ENCODE results near the gene MIDN. TPM values are rescaled to one million over a fixed set of nuclear protein-coding genes. Genes with fewer than 3 reads are reported as not detected.
"Not testable (repeated sequence)": the region's sequence is repeated elsewhere in the genome, so short reads cannot be mapped to it uniquely, and the experiment has no call there.

MIDN gene
- total RNA-seq (10 to 100 TPM; 39.8 to 45.3 TPM), polyA plus RNA-seq (14.6 TPM)

GRCh38 chr19:1248139-1248785 is at the start of gene MIDN:
MIDN (plus strand) TSS chr19:1248583; CDS start chr19:1250297, 1,714 bp downstream.
- POLR2A ChIA-PET = interaction anchor here (0.6 to 2.2 kb wide), 5 partner anchors 13 to 170 kb away, joined by 3 to 22 read pairs (median 3); partner anchors contain the start of gene CIRBP
- H3K27me3 Mint-ChIP-seq = peaks cover 0 to 6% of the 10 kb centered on the region in 2 donors
- DNase-seq = peak; percentile 66 to 86 (median 77)

GRCh38 chr19:1199531-1199930 is 48.9 kb upstream of the MIDN start:
- Mint-ChIP-seq H3K9me3 (no peaks in the 10 kb centered on the region), H3K27me3 (no peaks in the 10 kb centered on the region), H3K36me3 (no peaks in the 10 kb centered on the region), H3K27ac (no peak overlapping the region), H3K4me1 (peaks cover 12 to 14% (median 13%) of the 10 kb centered on the region in 3 donors), H3K4me3 (no peak overlapping the region)
- no peak for DNase-seq
- Histone ChIP-seq H3K27ac (ENCODE audit: low read depth, low read length) (no peak overlapping the region), H3K36me3 (ENCODE audit: insufficient read depth, low read length) (no peaks in the 10 kb centered on the region), H3K4me3 (ENCODE audit: low read length) (no peak overlapping the region), H3K27me3 (ENCODE audit: insufficient read depth, low read length, poor library complexity, severe bottlenecking) (no peaks in the 10 kb centered on the region), H3K9me3 (ENCODE audit: low read length) (no peaks in the 10 kb centered on the region), H3K4me1 (ENCODE audit: insufficient read depth, low read length) (peaks cover 17% of the 10 kb centered on the region)
- ChIA-PET CTCF (interaction anchor here (0.6 to 2.9 kb wide), 4 partner anchors 13 to 135 kb away, joined by 3 to 13 read pairs (median 4); no protein-coding TSS in a partner anchor), POLR2A (interaction anchor here (1.3 kb wide), 1 partner anchor 93 kb away, joined by 3 read pairs; no protein-coding TSS in a partner anchor)

More at GRCh38 chr19:1248139-1248785, at the start of gene MIDN:
- Histone ChIP-seq H3K27me3 (ENCODE audit: insufficient read depth, low read length, poor library complexity, severe bottlenecking) (no peaks in the 10 kb centered on the region), H3K27ac (ENCODE audit: low read depth, low read length) (peak within 1 kb of the TSS; percentile 84), H3K9me3 (ENCODE audit: low read length) (no peaks in the 10 kb centered on the region), H3K4me3 (ENCODE audit: low read length) (peak within 1 kb of the TSS; percentile 65), H3K36me3 (ENCODE audit: insufficient read depth, low read length) (no peaks in the 10 kb centered on the region), H3K4me1 (ENCODE audit: insufficient read depth, low read length) (peaks cover 32% of the 10 kb centered on the region)
- CTCF ChIA-PET = interaction anchor here (1.0 kb wide), 2 partner anchors 18 to 21 kb away, joined by 4 to 8 read pairs; partner anchors contain the start of gene CIRBP
- H3K4me3 Mint-ChIP-seq = peak within 1 kb of the TSS; percentile 72 to 100 (median 73)
- peaks cover 4 to 17% (median 6%) of the 10 kb centered on the region in 3 donors for H3K4me1 Mint-ChIP-seq
- peaks cover 0 to 17% (median 0%) of the 10 kb centered on the region in 3 donors for H3K36me3 Mint-ChIP-seq
- no peaks in the 10 kb centered on the region for H3K9me3 Mint-ChIP-seq
- peak within 1 kb of the TSS; percentile 54 to 100 (median 79) for H3K27ac Mint-ChIP-seq

- POLR2A ChIA-PET = interaction anchor here (0.6 kb wide), 1 partner anchor 68 kb away, joined by 3 read pairs; no protein-coding TSS in a partner anchor
- DNase-seq; H3K4me3 ChIP-seq (ENCODE audit: low read length); H3K27me3 Mint-ChIP-seq; H3K4me3 Mint-ChIP-seq; H3K27me3 ChIP-seq (ENCODE audit: insufficient read depth, low read length, poor library complexity, severe bottlenecking); H3K27ac ChIP-seq (ENCODE audit: low read depth, low read length); H3K36me3 ChIP-seq (ENCODE audit: insufficient read depth, low read length); H3K9me3 ChIP-seq (ENCODE audit: low read length); H3K36me3 Mint-ChIP-seq; H3K9me3 Mint-ChIP-seq: not testable (repeated sequence)
- peaks cover 12 to 18% (median 13%) of the 10 kb centered on the region in 3 donors for H3K4me1 Mint-ChIP-seq
- CTCF ChIA-PET = interaction anchor here (1.2 to 2.9 kb wide), 3 partner anchors 19 to 136 kb away, joined by 3 to 13 read pairs (median 6); no protein-coding TSS in a partner anchor
- peak overlapping the region in 1 of 8 donors; percentile 69 for H3K27ac Mint-ChIP-seq
- H3K4me1 ChIP-seq (ENCODE audit: insufficient read depth, low read length) = peaks cover 24% of the 10 kb centered on the region
These were observed 47.8 kb upstream of the MIDN start for GRCh38 chr19:1200614-1201013.

GRCh38 chr19:1205114-1206099 is 43.0 kb upstream of the MIDN start, which contains the start of gene STK11:
STK11 (plus strand) TSS chr19:1205778; CDS start chr19:1206914, 1,136 bp downstream.
- H3K27ac ChIP-seq (ENCODE audit: low read depth, low read length) = peak within 1 kb of the TSS; percentile 67
- H3K9me3 Mint-ChIP-seq = no peaks in the 10 kb centered on the region
- peak; percentile 99 to 100 (median 99) for DNase-seq
- H3K4me1 Mint-ChIP-seq = peaks cover 17 to 42% (median 25%) of the 10 kb centered on the region in 3 donors
- POLR2A ChIA-PET = interaction anchor here (0.6 kb wide), 1 partner anchor 168 kb away, joined by 3 read pairs; no protein-coding TSS in a partner anchor
- no peaks in the 10 kb centered on the region for H3K27me3 ChIP-seq (ENCODE audit: insufficient read depth, low read length, poor library complexity, severe bottlenecking)
- H3K36me3 ChIP-seq (ENCODE audit: insufficient read depth, low read length) = no peaks in the 10 kb centered on the region
- no peaks in the 10 kb centered on the region for H3K9me3 ChIP-seq (ENCODE audit: low read length)
- CTCF ChIA-PET = no interaction called here
- H3K27ac Mint-ChIP-seq = peak within 1 kb of the TSS; percentile 79 to 98 (median 92)
- peaks cover 40% of the 10 kb centered on the region for H3K4me1 ChIP-seq (ENCODE audit: insufficient read depth, low read length)
- H3K27me3 Mint-ChIP-seq = no peaks in the 10 kb centered on the region
- H3K4me3 Mint-ChIP-seq = peak within 1 kb of the TSS; percentile 92 to 98 (median 95)
- peak within 1 kb of the TSS; percentile 90 for H3K4me3 ChIP-seq (ENCODE audit: low read length)
- H3K36me3 Mint-ChIP-seq = peaks cover 0 to 19% (median 0%) of the 10 kb centered on the region in 3 donors

- H3K9me3 Mint-ChIP-seq = no peaks in the 10 kb centered on the region
- no peak for DNase-seq
- no peaks in the 10 kb centered on the region for H3K27me3 Mint-ChIP-seq
- ChIA-PET POLR2A (interaction anchor here (0.6 to 1.0 kb wide), 3 partner anchors 116 to 570 kb away, joined by 3 to 12 read pairs (median 6); no protein-coding TSS in a partner anchor), CTCF (no interaction called here)
- H3K27ac Mint-ChIP-seq = peak overlapping the region; percentile 79 to 98 (median 92)
- peaks cover 40% of the 10 kb centered on the region for H3K4me1 ChIP-seq (ENCODE audit: insufficient read depth, low read length)
- H3K4me1 Mint-ChIP-seq = peaks cover 17 to 47% (median 27%) of the 10 kb centered on the region in 3 donors
- H3K9me3 ChIP-seq (ENCODE audit: low read length) = no peaks in the 10 kb centered on the region
- H3K27ac ChIP-seq (ENCODE audit: low read depth, low read length) = peak overlapping the region; percentile 67
- peak overlapping the region; percentile 92 to 98 (median 95) for H3K4me3 Mint-ChIP-seq
- H3K4me3 ChIP-seq (ENCODE audit: low read length) = peak overlapping the region; percentile 90
- H3K36me3 ChIP-seq (ENCODE audit: insufficient read depth, low read length) = no peaks in the 10 kb centered on the region
- peaks cover 0 to 22% (median 0%) of the 10 kb centered on the region in 3 donors for H3K36me3 Mint-ChIP-seq
- H3K27me3 ChIP-seq (ENCODE audit: insufficient read depth, low read length, poor library complexity, severe bottlenecking) = no peaks in the 10 kb centered on the region
These were observed 42.1 kb upstream of the MIDN start for GRCh38 chr19:1206150-1206863.

- H3K4me3 ChIP-seq (ENCODE audit: low read length) = peak overlapping the region; percentile 90
- no peaks in the 10 kb centered on the region for H3K36me3 ChIP-seq (ENCODE audit: insufficient read depth, low read length)
- POLR2A ChIA-PET = interaction anchor here (0.6 to 1.0 kb wide), 3 partner anchors 116 to 570 kb away, joined by 3 to 12 read pairs (median 6); no protein-coding TSS in a partner anchor
- peak overlapping the region; percentile 67 for H3K27ac ChIP-seq (ENCODE audit: low read depth, low read length)
- peaks cover 46% of the 10 kb centered on the region for H3K4me1 ChIP-seq (ENCODE audit: insufficient read depth, low read length)
- H3K27me3 ChIP-seq (ENCODE audit: insufficient read depth, low read length, poor library complexity, severe bottlenecking) = no peaks in the 10 kb centered on the region
- Mint-ChIP-seq H3K36me3 (peaks cover 0 to 27% (median 0%) of the 10 kb centered on the region in 3 donors), H3K4me1 (peaks cover 17 to 52% (median 30%) of the 10 kb centered on the region in 3 donors), H3K9me3 (no peaks in the 10 kb centered on the region), H3K27me3 (no peaks in the 10 kb centered on the region), H3K4me3 (peak overlapping the region; percentile 92 to 98 (median 95)), H3K27ac (peak overlapping the region; percentile 79 to 98 (median 92))
- DNase-seq = peak in 3 of 5 donors; percentile 22 to 32 (median 29)
- no peaks in the 10 kb centered on the region for H3K9me3 ChIP-seq (ENCODE audit: low read length)
- CTCF ChIA-PET = no interaction called here
These were observed 41.4 kb upstream of the MIDN start for GRCh38 chr19:1206864-1207450.

Data from CD8-positive, alpha-beta memory T cell (primary cell).